NCI-H187 (cell line): ENCODE data around the gene TM2D1.

Experiments used
- DNase-seq, 2 experiments: peaks; one replicate each; lab custom pipeline; 2025; lab: John Stamatoyannopoulos, UW

The TM2D1 gene

DNA sequence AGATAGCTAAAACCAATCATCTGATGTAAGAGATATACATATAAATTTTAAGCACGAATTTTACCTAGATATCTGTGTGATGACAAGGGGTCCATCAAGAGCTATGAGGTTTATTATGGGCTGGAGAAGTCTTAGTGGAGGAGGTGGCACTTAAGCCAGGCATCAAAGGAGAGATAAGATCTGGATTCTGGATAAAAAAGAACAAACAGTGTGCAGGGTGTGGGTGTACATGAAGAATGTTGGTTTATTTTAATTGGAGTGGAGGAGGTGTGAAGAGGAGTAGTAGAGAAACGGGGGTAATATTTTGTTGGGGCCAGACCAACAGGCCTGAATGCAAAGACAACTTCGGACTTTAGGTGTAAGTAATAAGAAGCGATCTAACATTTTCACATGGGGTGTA lies 80.6 kb downstream of the TM2D1 start:
- no peak for DNase-seq

DNA sequence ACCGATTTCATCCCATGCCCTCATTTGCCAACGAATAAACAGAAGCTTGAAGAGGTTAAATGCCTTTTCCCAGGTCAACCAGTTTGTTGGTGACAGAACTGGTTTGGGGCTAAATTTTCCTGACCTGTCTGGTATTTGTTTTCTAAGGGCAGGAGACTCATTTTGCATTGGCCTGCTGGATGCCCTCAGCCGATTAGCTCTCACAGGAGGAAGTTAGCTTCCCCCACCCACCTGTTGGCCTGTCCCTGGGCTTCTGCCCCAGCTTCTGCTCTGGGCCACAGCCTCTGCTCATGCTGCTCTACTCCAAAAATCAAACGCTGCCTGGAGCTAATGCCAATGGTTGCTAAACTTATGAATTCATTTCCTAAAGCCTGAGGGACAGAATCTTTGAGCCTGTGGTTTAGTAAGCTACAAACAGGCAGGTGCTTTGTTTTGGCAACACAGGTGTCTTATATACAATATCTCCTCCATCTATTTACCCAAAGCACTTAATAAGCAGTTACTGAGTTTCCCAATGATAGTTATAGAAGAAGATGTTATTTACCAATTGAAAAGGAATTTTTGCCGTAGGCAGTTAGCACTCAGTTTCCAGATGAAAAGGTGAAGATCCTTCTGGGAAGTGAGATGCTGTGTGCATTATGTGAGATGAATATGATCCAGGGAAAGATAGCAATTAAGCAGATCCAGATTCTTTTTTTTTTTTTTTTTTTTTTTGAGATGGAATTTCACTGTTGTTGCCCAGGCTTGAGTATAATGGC lies 82.3 kb downstream of the TM2D1 start:
- DNase-seq: no peak

DNA sequence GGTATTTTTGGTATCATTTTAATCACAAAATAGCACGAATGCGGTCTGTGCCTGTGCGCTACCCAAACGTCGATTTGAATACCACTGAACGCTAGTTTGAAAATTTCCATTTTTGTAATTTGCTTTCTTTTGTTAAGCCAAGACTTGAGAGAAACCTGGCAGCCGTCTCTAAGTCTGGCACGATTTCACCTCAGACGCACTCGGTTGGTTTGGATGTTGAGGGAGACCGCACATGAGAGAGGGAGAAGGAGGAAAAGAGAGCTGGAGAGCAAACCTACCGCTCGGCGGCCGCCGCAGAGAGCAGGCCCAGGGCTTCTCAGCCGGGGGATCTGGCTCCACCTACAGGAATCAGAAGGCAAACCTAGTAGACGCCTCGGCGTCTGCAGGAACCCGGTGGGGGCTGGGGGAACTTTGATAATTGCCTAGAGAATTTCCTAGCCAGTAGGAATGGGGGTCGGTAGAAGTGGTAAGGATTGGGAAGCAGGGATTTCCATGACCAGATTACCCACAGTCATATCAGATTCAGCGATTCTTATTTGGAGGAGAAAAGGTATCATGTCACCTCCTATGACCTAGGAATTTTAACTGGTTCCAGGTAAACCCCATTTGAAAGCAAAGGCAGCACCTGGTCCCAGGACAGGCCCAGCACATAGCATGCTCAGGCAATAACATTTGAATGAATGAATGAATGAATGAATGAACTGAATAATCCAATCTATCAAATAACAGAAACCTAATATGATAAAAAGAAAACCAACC lies 83.2 kb downstream of the TM2D1 start:
- DNase-seq: no peak

DNA sequence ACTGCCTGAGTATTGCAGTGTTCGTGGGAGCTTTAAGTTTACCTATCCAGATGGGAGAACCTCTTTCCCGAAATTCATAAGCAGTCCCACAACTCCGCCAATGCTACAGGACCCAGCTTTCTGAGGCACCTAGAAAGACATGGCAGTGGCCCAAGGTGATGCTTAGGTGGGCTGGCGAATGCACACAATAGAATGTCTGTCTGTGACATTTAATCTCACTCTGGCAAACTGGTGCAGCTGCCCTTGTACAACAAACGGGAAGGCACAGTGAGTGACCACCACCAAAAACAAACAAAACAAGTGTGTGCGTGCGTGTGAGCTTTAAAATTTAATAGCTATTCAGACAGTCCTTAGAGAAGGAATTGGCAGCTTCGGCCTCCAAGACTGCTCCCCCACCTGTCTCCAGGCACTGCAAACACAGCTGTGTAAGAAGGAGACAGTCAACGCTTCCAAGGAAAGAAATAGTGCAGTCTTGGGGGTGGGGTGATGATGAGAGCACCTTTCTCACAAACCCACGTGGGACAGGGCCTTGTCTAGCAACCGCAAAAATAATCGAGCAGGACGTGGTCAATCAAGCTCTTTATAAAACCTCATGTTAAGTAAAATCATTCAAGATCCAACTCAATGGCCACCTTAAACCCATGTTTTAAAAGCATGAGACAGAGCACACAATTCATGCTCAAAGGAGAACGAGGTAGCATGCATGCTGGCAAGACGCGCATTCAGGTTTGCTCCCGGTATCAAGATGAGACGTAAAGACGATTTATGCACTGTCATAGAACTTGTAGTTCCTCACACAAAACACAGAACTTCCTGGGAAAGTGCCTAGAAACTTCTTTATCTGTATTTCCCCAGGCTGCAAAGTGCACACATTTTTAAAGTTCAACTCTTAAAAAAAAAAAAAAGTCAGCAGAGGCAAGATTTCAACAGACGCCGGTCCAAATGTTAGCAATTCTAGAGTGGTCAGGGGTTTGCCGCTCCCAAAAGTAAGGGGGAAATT lies 84.1 kb downstream of the TM2D1 start:
- no peak for DNase-seq

DNA sequence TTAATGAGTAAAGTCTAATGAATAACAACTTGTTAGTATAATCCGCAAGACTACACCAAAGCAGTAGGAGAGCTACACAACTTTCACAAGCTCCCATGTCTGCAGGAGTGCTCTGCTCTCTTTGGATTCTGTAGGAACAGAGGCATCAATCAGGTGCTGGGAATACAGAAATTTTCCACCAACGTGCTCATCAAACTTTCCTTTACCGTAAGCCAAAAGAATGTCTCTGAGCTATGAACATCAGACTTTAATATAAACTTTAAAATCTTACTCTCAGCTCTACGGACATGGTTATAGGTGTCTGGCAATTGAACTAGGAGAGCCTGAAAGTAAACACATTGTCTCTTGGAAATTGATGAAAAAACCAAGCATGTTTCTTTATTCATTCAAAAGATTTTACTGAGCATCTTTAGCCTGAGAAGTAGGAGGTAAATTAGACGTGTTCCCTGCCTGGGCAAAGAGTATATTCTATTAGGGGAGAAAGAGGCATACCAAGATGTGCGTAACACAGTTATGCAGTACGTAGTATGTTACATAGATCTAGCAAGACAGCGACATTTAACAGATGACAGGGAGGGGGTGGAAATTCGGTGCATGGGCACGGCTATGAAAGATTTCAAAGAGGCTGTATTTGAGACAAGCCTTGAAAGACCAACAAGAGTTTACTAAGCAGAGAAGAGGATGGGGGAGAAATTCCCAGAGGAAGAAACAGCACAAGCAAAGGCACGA lies 85.2 kb downstream of the TM2D1 start:
- DNase-seq: no peak

DNA sequence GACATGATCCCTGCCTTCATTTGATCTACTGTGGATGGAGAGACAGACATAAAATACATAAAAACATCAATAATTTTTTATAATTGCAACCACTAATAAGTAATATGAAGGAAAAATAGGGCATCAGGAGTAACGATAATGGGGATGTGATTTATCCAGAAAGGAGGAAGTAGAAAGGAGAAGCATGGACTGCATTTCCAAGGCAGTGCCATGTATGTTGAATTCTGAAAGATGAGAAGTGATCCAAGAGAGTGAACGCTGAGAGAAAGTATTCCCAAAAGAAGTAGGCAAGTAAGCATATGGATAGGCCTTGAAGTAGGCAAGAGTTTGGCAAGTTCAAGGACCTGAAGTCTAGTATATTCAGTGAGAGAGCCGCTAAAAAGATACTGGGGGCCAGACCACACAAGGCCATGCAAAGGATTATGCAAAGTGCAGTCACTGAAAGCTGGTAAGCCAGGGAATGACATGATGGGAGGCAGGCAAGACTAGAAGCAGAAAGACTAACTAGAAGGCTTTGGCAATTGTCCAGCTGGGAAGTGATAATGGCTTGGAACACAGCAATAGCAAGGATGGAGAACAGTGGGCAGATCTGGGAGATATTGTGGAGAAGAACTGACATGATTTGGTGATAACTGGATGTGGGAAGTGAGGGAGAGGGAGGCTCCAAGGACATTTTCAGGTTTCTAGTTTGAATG lies 85.9 kb downstream of the TM2D1 start:
- no peak for DNase-seq

DNA sequence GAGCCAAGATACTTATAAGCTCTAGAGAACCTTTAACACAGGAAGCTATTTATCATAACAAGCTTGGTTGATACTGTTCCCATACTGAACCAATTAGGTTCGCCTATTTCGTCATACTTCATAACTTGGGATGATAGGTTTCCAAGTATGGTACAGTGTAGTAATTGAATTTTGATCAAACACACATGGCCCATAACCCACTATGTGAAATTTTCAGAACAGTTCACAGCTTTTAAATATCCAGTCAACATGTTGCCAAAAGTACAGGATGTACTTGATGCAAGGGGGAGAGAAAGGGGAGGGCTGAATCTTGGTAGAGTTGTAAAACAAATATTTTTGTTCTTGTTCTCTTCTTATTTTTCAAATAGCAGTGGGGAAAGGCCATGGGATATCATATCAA lies 86.6 kb downstream of the TM2D1 start:
- DNase-seq: no peak

DNA sequence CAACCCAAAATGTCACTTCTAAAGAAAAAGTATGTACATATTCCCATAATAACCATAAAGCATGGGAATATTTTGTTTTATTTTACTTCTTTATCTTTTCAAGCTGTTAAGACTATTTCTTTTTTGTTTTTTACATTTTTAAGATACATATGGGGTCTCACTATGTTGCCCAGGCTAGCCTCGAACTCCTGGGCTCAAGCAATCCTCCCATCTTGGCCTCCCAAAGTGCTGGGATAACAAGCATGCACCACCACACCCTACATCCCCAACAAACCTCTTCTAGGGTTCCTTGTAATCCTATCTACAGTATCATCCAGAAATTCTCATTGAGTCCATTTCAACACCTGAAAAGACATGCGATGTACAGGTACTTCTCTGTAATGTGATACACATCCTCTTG lies 87.5 kb downstream of the TM2D1 start:
- DNase-seq: no peak

DNA sequence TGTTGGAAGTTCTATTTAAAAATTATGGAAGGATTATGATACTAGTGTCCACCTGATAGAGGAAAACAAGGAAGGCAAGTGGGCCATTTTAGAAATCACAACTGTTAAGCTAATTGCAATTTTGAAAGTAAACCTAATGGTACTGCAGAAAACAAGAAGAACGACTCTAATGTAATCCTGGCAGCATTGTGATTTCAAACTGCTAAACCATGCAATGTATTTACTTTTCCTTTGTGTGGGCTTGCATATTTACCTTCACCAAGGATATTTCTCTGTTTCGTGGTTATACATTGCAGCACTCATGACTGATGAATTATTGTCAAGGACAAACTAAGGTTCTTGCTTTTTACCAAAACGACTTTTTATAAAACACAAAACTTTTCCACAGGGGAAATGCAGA lies 88.1 kb downstream of the TM2D1 start:
- no peak for DNase-seq

DNA sequence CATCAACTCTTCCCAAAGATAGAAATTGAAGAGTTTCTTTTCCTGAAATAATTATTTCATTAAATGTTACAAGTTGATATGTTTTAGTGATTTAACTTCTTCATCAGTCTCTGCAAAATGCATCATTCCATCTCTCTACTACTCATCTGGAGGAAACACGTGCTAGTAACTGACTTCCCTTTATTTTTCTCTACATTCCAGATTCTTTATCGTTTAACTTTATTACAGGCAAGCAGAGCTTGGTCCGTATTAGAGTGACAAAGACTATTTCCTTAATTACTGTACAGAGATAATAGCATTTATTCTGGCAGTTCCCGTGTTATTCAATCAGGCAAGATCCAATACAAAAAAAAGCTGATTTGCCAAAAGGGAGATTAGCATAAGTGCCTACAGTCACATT lies 88.6 kb downstream of the TM2D1 start:
- no peak for DNase-seq

DNA sequence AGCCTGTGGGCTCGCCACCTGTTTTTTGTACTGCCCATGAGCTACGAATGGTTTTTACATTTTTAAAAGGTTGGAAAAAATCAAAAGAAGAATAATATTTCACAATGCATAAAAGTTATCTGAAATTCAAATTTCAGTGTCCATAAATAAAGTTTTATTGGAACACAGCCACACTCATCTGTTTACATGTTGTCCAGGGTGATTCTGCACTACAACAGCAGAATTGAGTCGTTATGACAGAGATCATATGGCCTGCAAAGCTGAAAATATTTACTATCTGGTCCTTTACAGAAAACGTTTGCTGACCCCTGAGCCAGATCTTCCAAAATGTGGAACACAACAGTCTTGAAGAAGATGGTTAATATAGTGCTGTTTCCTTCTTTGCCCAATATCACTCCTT lies 89.4 kb downstream of the TM2D1 start:
- no peak for DNase-seq

DNA sequence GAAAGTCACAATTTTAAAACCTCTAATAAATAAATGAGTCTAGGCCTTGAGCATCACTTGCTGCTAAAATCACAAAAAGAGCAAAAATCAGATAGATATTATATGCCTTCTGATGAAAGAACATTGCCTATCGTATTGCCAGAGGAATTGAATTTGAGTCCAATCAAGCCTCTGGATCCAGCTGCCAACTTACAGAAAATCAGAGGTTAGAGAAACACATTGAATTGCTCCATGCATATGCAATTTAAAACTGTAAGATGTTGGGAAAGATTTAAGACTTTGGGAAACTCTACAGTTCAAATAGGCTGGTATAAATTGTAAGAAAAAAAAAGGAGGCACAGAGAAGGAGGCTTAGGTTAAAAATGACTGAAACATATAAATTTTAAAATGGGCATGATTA lies 93.5 kb downstream of the TM2D1 start:
- no peak for DNase-seq
